ENCODE data around the gene ADGRG4.

GRCh38 chrX:136421338-136421737 is 120.6 kb downstream of the ADGRG4 start:
- TF ChIP-seq, protein P1, sequence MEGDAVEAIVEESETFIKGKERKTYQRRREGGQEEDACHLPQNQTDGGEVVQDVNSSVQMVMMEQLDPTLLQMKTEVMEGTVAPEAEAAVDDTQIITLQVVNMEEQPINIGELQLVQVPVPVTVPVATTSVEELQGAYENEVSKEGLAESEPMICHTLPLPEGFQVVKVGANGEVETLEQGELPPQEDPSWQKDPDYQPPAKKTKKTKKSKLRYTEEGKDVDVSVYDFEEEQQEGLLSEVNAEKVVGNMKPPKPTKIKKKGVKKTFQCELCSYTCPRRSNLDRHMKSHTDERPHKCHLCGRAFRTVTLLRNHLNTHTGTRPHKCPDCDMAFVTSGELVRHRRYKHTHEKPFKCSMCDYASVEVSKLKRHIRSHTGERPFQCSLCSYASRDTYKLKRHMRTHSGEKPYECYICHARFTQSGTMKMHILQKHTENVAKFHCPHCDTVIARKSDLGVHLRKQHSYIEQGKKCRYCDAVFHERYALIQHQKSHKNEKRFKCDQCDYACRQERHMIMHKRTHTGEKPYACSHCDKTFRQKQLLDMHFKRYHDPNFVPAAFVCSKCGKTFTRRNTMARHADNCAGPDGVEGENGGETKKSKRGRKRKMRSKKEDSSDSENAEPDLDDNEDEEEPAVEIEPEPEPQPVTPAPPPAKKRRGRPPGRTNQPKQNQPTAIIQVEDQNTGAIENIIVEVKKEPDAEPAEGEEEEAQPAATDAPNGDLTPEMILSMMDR (IDR thresholded peaks at IDR 0.05): no peak
- no peak for TF ChIP-seq POLR2AphosphoS5 (IDR thresholded peaks at IDR 0.05; ENCODE audit: low read depth, low read length)
- TF ChIP-seq MAX (IDR thresholded peaks at IDR 0.05; ENCODE audit: low read depth): no peak
- TF ChIP-seq, protein P2, sequence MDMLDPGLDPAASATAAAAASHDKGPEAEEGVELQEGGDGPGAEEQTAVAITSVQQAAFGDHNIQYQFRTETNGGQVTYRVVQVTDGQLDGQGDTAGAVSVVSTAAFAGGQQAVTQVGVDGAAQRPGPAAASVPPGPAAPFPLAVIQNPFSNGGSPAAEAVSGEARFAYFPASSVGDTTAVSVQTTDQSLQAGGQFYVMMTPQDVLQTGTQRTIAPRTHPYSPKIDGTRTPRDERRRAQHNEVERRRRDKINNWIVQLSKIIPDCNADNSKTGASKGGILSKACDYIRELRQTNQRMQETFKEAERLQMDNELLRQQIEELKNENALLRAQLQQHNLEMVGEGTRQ (IDR thresholded peaks at IDR 0.05; ENCODE audit: borderline replicate concordance, low read depth, low read length): no peak
- TF ChIP-seq GABPA (IDR thresholded peaks at IDR 0.05; ENCODE audit: low read depth): no peak
- no peak for TF ChIP-seq SMC3 (IDR thresholded peaks at IDR 0.05; ENCODE audit: low read depth, low read length)
- TF ChIP-seq ZBTB33 (IDR thresholded peaks at IDR 0.05; ENCODE audit: borderline replicate concordance, low read depth): no peak

Data from SK-N-SH (cell line).